Measurements from ENCODE around the gene PHLPP2. TPM values are rescaled to one million over a fixed set of nuclear protein-coding genes. Genes with fewer than 3 reads are reported as not detected.
A peak's percentile ranks its signal among the peaks of the same experiment; 100 is the strongest.

Gene PHLPP2
- polyA plus RNA-seq, 3 donors: 0.57 to 2.5 (median 1.4) TPM

- H3K36me3 ChIP-seq (replicated peaks in 1 of 2; ENCODE audit: control insufficient read depth in 1 of 2, insufficient read depth in 2 of 2, low read length in 2 of 2): peaks cover 59 to 77% of the 10 kb centered on the region in 2 donors
- H3K79me2 ChIP-seq (ENCODE audit: insufficient read depth, low read length): no peaks in the 10 kb centered on the region
- no peaks in the 10 kb centered on the region for H3K9me3 Mint-ChIP-seq
- H2AFZ ChIP-seq (ENCODE audit: insufficient read depth, low read depth, low read length, poor library complexity, severe bottlenecking): no peak overlapping the region
- H4K20me1 ChIP-seq (ENCODE audit: insufficient read depth, low read length): no peaks in the 10 kb centered on the region
- H3K36me3 Mint-ChIP-seq: peaks cover 69 to 83% of the 10 kb centered on the region in 2 donors
- intact Hi-C loops (cut with micrococcal nuclease): no loop called here
- no peaks in the 10 kb centered on the region for H3K27me3 Mint-ChIP-seq (ENCODE audit: low read depth in 3 of 3)
- peaks cover 10 to 11% of the 10 kb centered on the region in 2 donors for H3K4me1 ChIP-seq (ENCODE audit: control insufficient read depth in 1 of 2, insufficient read depth in 2 of 2, low read length in 2 of 2)
- peaks cover 13% of the 10 kb centered on the region for H3K4me1 Mint-ChIP-seq
- no peak overlapping the region for H3K9ac ChIP-seq (ENCODE audit: insufficient read depth, low read length, poor library complexity, severe bottlenecking)
- H3K4me2 ChIP-seq (replicated peaks; ENCODE audit: extremely low read depth, low read length, poor library complexity, severe bottlenecking): no peak overlapping the region
- no peak overlapping the region for H3K27ac ChIP-seq (ENCODE audit: low read depth in 1 of 2, low read length in 2 of 2)
- WGBS (ENCODE audit: insufficient coverage): no CpG with 5 or more reads among the region's 3 CpGs
- H3K27me3 ChIP-seq (ENCODE audit: control insufficient read depth in 2 of 2, insufficient read depth in 2 of 2, low read length in 2 of 2): no peaks in the 10 kb centered on the region
- DNase-seq: no peak
- no peak overlapping the region for H3K4me3 ChIP-seq (replicated peaks in 1 of 3; ENCODE audit: low read depth in 2 of 3, low read length in 3 of 3)
- H3K27ac Mint-ChIP-seq: no peak overlapping the region
- TF ChIP-seq, protein P1, sequence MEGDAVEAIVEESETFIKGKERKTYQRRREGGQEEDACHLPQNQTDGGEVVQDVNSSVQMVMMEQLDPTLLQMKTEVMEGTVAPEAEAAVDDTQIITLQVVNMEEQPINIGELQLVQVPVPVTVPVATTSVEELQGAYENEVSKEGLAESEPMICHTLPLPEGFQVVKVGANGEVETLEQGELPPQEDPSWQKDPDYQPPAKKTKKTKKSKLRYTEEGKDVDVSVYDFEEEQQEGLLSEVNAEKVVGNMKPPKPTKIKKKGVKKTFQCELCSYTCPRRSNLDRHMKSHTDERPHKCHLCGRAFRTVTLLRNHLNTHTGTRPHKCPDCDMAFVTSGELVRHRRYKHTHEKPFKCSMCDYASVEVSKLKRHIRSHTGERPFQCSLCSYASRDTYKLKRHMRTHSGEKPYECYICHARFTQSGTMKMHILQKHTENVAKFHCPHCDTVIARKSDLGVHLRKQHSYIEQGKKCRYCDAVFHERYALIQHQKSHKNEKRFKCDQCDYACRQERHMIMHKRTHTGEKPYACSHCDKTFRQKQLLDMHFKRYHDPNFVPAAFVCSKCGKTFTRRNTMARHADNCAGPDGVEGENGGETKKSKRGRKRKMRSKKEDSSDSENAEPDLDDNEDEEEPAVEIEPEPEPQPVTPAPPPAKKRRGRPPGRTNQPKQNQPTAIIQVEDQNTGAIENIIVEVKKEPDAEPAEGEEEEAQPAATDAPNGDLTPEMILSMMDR (IDR thresholded peaks at IDR 0.05): no peak
- no peak overlapping the region for H3K4me3 Mint-ChIP-seq
- no peaks in the 10 kb centered on the region for H3K9me3 ChIP-seq (replicated peaks in 1 of 2; ENCODE audit: control insufficient read depth in 1 of 2, insufficient read depth in 1 of 2, low read length in 2 of 2)
These were observed 8.1 kb upstream of the PHLPP2 start for GRCh38 chr16:71732587-71732986.

DNA sequence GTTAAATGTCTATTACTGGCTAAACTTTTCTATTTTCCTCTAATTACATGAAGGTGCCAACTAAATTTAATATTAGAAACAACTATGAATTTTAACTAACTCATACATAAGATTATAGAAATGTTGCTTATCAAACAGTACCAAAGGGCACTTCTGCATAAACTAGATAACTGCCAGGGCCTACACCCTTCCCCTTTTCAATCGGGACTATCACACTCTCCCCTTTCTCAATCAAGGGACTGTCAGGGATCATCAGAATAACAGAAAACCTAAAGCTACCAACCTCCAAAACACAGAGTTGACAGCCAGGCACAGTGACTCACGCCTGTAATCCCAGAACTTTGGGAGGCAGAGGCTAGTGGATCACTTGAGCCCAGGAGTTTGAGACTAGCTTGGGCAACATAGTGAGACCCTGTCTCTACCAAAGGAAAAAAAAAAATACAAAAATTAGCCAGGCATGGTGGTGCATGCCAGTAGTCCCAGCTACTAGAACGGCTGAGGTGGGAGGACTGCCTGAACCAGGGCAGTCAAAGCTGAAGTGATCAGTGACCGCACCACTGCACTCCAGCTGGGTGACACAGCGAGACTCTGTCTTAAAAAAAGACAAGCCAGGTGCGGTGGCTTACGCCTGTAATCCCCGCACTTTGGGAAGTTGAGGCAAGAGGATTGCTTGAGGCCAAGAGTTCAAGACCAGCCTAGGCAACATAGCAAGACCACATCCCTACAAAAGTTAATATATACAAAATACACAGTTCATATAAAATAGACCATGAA lies 3.2 kb upstream of the PHLPP2 start:
- peaks cover 43% of the 10 kb centered on the region for H3K4me1 Mint-ChIP-seq
- Histone ChIP-seq H2AFZ (ENCODE audit: insufficient read depth, low read depth, low read length, poor library complexity, severe bottlenecking) (no peak overlapping the region), H3K27me3 (ENCODE audit: control insufficient read depth in 2 of 2, insufficient read depth in 2 of 2, low read length in 2 of 2) (peaks cover 7 to 10% of the 10 kb centered on the region in 2 donors), H3K9me3 (replicated peaks in 1 of 2; ENCODE audit: control insufficient read depth in 1 of 2, insufficient read depth in 1 of 2, low read length in 2 of 2) (no peaks in the 10 kb centered on the region), H3K9ac (ENCODE audit: insufficient read depth, low read length, poor library complexity, severe bottlenecking) (no peak overlapping the region), H3K79me2 (ENCODE audit: insufficient read depth, low read length) (no peaks in the 10 kb centered on the region), H3K4me1 (ENCODE audit: control insufficient read depth in 1 of 2, insufficient read depth in 2 of 2, low read length in 2 of 2) (peaks cover 41 to 42% of the 10 kb centered on the region in 2 donors), H4K20me1 (ENCODE audit: insufficient read depth, low read length) (no peaks in the 10 kb centered on the region), H3K36me3 (replicated peaks in 1 of 2; ENCODE audit: control insufficient read depth in 1 of 2, insufficient read depth in 2 of 2, low read length in 2 of 2) (peaks cover 21 to 34% of the 10 kb centered on the region in 2 donors), H3K4me3 (replicated peaks in 1 of 3; ENCODE audit: low read depth in 2 of 3, low read length in 3 of 3) (no peak overlapping the region), H3K4me2 (replicated peaks; ENCODE audit: extremely low read depth, low read length, poor library complexity, severe bottlenecking) (no peak overlapping the region), H3K27ac (ENCODE audit: low read depth in 1 of 2, low read length in 2 of 2) (peak overlapping the region; percentile 23 to 51)
- 74% methylated on average over 6 of the region's 8 CpGs for WGBS (ENCODE audit: insufficient coverage)
- TF ChIP-seq, protein P1 (IDR thresholded peaks at IDR 0.05): no peak
- intact Hi-C loops (cut with micrococcal nuclease): loop anchor here in 1 of 2 donors (5.0 to 10.0 kb wide), 2 partner anchors 77 to 120 kb away; partner anchors contain the start of genes AP1G1 and ATXN1L
- H3K9me3 Mint-ChIP-seq: peaks cover 0 to 2% (median 0%) of the 10 kb centered on the region in 7 donors
- peaks cover 37 to 38% of the 10 kb centered on the region in 2 donors for H3K36me3 Mint-ChIP-seq
- H3K4me3 Mint-ChIP-seq: no peak overlapping the region
- H3K27ac Mint-ChIP-seq: peak overlapping the region in 6 of 7 donors; percentile 57 to 80 (median 70)
- H3K27me3 Mint-ChIP-seq (ENCODE audit: low read depth in 3 of 3): peaks cover 7 to 14% (median 12%) of the 10 kb centered on the region in 3 donors
- peak; percentile 5 to 38 (median 31) for DNase-seq
